Astrocyte of the spinal cord (primary cell): ENCODE results near the gene TRIM26.
"Not testable (repeated sequence)": the region's sequence is repeated elsewhere in the genome, so short reads cannot be mapped to it uniquely, and the experiment has no call there.

Experiments
- DNase-seq: peaks from one replicate; pipeline ENCODE4 v3.0.0; 2011; ENCODE audit warnings: low read depth, low spot score
- H3K4me3 ChIP-seq: 2 replicates; pipeline ENCODE4 v1.5.1; 2011; ENCODE audit warnings: low read depth, mild to moderate bottlenecking, low read length, moderate library complexity
- CTCF ChIP-seq: IDR thresholded peaks from 2 replicates; pipeline ENCODE4 v1.5.1; 2012; ENCODE audit warnings: low read depth, mild to moderate bottlenecking, low read length, inconsistent platforms
- in situ Hi-C: cut with HindIII; loops from 2 replicates; pipeline ENCODE4 v1.10.0; 2017; ENCODE audit warnings: low sequenced_read_pairs

TRIM26 gene

GRCh38 chr6:30238178-30238795 is 25.1 kb upstream of the TRIM26 start:
- TF ChIP-seq CTCF, result peak; percentile 50
- H3K4me3 ChIP-seq, result no peak overlapping the region
- DNase-seq, result no peak
- in situ Hi-C loops, result no loop called here

- DNase-seq, result no peak
- in situ Hi-C loops, result no loop called here
- TF ChIP-seq CTCF, result no peak
- no peak overlapping the region for H3K4me3 ChIP-seq
Measured at GRCh38 chr6:30234356-30234755, 21.1 kb upstream of the TRIM26 start.

- in situ Hi-C loops, result no loop called here
Measured at GRCh38 chr6:30231067-30231466, 17.9 kb upstream of the TRIM26 start.

GRCh38 chr6:30227763-30228487 is 14.7 kb upstream of the TRIM26 start:
- TF ChIP-seq CTCF, result no peak
- in situ Hi-C loops, result no loop called here
- H3K4me3 ChIP-seq, result no peak overlapping the region
- DNase-seq, result no peak

More at GRCh38 chr6:30231067-30231466, 17.9 kb upstream of the TRIM26 start:
- TF ChIP-seq CTCF, result no peak
- no peak overlapping the region for H3K4me3 ChIP-seq
- DNase-seq, result peak; percentile 22

GRCh38 chr6:30227242-30227722 is 14.1 kb upstream of the TRIM26 start:
- no peak for TF ChIP-seq CTCF
- in situ Hi-C loops, result no loop called here
- DNase-seq, result no peak
- H3K4me3 ChIP-seq, result no peak overlapping the region

- no peak for TF ChIP-seq CTCF
- DNase-seq, result no peak
- in situ Hi-C loops, result no loop called here
- no peak overlapping the region for H3K4me3 ChIP-seq
Measured at GRCh38 chr6:30223339-30223738, 10.1 kb upstream of the TRIM26 start.

GRCh38 chr6:30221956-30222355 is 8.8 kb upstream of the TRIM26 start:
- DNase-seq, in situ Hi-C loops, H3K4me3 ChIP-seq: not testable (repeated sequence)

GRCh38 chr6:30221395-30221794 is 8.2 kb upstream of the TRIM26 start:
- in situ Hi-C loops, result not testable (repeated sequence)

More at GRCh38 chr6:30221395-30221794, 8.2 kb upstream of the TRIM26 start:
- DNase-seq, H3K4me3 ChIP-seq: not testable (repeated sequence)
